ENCODE results near the gene RGS6.
A peak's percentile ranks its signal among the peaks of the same experiment; 100 is the strongest.
"Not testable (repeated sequence)": the region's sequence is repeated elsewhere in the genome, so short reads cannot be mapped to it uniquely, and the experiment has no call there.

The RGS6 gene

DNA sequence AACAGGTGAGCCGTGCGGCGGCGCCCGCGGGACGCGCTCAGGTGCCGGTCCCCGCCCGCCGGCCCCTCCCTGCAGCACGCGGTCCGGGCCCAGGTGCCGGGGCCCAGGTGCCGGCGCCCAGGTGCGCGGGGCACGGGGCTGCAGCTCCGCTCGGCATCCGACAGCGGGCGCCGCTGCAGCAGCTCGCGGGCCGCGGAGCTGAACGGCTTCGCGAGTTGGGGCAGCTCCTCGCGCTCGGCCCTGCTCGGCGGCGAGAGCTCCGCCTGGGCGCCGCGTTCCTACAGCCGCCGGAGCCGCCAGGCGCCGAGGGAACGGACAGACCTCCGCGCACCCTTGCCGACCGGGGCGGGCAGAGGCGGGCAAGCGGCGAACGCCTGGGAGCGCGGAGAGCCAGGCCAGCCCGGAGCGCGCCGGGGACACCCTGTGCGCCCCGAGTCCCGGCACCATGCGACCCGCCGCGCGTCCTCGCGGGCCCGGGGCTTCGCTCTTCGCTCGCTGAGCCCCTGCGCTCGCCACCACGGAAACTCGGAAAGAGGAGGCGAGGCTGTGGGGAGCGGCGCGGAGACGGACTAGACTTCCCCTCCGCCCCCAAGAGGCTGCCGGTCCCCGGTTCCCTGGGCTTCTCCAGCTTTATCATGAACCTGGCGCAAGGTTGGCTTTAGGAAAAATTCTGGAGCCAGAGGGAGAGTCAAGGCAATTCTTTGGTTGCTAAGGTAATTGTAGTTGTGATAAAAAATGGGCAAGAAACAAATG is at the start of gene RGS6:
TSS of gene RGS6 (plus strand) at position 201 of the 753 bp plus-strand sequence.
- no peak for TF ChIP-seq YY1 (IDR thresholded peaks at IDR 0.05; ENCODE audit: insufficient read depth, insufficient read length)
- TF ChIP-seq SUZ12 (IDR thresholded peaks at IDR 0.05; ENCODE audit: extremely low read depth, insufficient read depth, insufficient read length) = peak; percentile 51
- peaks cover 1% of the 10 kb centered on the region for H3K4me1 ChIP-seq (ENCODE audit: insufficient read depth, insufficient read length)
- no peaks in the 10 kb centered on the region for H3K36me3 ChIP-seq (ENCODE audit: insufficient read depth, insufficient read length, low read length)
- H3K4me3 ChIP-seq (ENCODE audit: insufficient read length, low read depth) = peak within 1 kb of the TSS; percentile 51
- H3K9ac ChIP-seq (ENCODE audit: insufficient read length, low read depth) = peak within 1 kb of the TSS; percentile 77
- peak; percentile 63 for DNase-seq (ENCODE audit: low read depth, low spot score)
- peaks cover 41% of the 10 kb centered on the region for H3K27me3 ChIP-seq (ENCODE audit: insufficient read depth, insufficient read length)
- H3K9me3 ChIP-seq (ENCODE audit: insufficient read depth, low read length) = peaks cover 5% of the 10 kb centered on the region; the same call in 1 of the 2 replicates

DNA sequence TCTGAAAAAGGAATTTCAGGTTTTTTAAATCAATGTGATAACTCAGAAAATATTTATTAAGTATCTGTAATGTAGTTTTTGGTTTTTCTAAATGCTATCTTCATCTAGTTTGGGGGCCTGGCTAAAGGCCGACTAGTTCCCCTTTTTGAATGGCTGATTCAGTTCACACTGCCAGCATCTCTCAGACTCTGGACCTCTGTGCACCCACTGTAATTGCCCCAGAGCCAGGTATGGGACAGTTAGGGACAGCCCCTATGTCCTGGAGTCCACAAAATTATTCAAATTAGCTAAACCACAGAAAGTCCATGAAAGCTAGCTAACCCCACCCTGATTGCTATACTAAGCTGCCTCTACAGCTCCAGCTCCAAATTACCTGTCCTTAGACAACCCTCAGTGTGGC is 49.1 kb upstream of the RGS6 start:
- H3K36me3 ChIP-seq (ENCODE audit: insufficient read depth, insufficient read length, low read length) = no peaks in the 10 kb centered on the region
- DNase-seq (ENCODE audit: low read depth, low spot score) = no peak
- no peak overlapping the region for H3K9ac ChIP-seq (ENCODE audit: insufficient read length, low read depth)
- no peak overlapping the region for H3K4me3 ChIP-seq (ENCODE audit: insufficient read length, low read depth)
- H3K4me1 ChIP-seq (ENCODE audit: insufficient read depth, insufficient read length) = no peaks in the 10 kb centered on the region
- no peaks in the 10 kb centered on the region for H3K27me3 ChIP-seq (ENCODE audit: insufficient read depth, insufficient read length)
- TF ChIP-seq ZNF274 (IDR thresholded peaks at IDR 0.05; ENCODE audit: low read depth, low read length) (no peak), YY1 (IDR thresholded peaks at IDR 0.05; ENCODE audit: insufficient read depth, insufficient read length) (no peak), SUZ12 (IDR thresholded peaks at IDR 0.05; ENCODE audit: extremely low read depth, insufficient read depth, insufficient read length) (no peak)
- peaks cover 18% of the 10 kb centered on the region; the same call in 1 of the 2 replicates for H3K9me3 ChIP-seq (ENCODE audit: insufficient read depth, low read length)

DNA sequence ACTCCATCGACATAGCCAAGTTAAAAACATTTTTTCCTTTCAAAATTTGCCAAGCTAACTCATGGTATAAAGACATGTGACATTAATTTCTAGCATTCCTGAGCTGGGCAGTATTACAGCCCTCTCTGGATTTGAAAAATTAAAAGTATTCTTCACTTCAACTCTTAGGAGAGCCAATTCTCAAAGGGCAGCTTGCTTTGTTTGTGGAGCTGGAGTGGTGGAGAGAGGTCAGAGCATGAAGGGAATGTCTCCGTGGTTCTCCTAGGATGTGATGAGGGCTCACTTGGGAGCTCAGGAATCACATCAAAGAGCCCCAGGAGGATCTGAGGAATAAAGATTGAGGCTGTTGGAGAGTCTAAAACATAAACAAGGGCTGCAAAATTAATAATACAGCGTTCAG is 46.9 kb upstream of the RGS6 start:
- no peak overlapping the region for H3K4me3 ChIP-seq (ENCODE audit: insufficient read length, low read depth)
- no peaks in the 10 kb centered on the region for H3K36me3 ChIP-seq (ENCODE audit: insufficient read depth, insufficient read length, low read length)
- TF ChIP-seq YY1 (IDR thresholded peaks at IDR 0.05; ENCODE audit: insufficient read depth, insufficient read length) = no peak
- TF ChIP-seq SUZ12 (IDR thresholded peaks at IDR 0.05; ENCODE audit: extremely low read depth, insufficient read depth, insufficient read length) = no peak
- TF ChIP-seq ZNF274 (IDR thresholded peaks at IDR 0.05; ENCODE audit: low read depth, low read length) = no peak
- DNase-seq (ENCODE audit: low read depth, low spot score) = no peak
- no peaks in the 10 kb centered on the region for H3K27me3 ChIP-seq (ENCODE audit: insufficient read depth, insufficient read length)
- no peaks in the 10 kb centered on the region for H3K4me1 ChIP-seq (ENCODE audit: insufficient read depth, insufficient read length)
- H3K9me3 ChIP-seq (ENCODE audit: insufficient read depth, low read length) = peaks cover 6% of the 10 kb centered on the region; the same call in 1 of the 2 replicates
- no peak overlapping the region for H3K9ac ChIP-seq (ENCODE audit: insufficient read length, low read depth)

DNA sequence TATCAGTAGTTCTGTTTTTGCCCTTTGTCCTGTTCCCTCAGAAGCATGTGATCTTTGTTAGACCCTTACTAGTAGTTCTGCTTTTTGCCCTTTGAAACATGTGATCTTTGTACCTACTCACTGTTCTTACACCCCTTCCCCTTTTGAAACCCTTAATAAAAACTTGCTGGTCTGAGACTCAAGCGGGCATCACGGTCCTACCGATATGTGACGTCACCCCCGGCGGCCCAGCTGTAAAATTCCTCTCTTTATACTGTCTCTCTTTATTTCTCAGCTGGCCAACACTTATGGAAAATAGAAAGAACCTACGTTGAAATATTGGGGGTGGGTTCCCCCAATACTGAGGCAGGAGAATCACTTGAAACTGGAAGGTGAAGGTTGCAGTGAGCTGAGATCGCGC is 44.4 kb upstream of the RGS6 start:
- not testable (repeated sequence) for H3K27me3 ChIP-seq (ENCODE audit: insufficient read depth, insufficient read length); DNase-seq (ENCODE audit: low read depth, low spot score); H3K36me3 ChIP-seq (ENCODE audit: insufficient read depth, insufficient read length, low read length); H3K9me3 ChIP-seq (ENCODE audit: insufficient read depth, low read length); H3K9ac ChIP-seq (ENCODE audit: insufficient read length, low read depth); H3K4me1 ChIP-seq (ENCODE audit: insufficient read depth, insufficient read length); H3K4me3 ChIP-seq (ENCODE audit: insufficient read length, low read depth)

DNA sequence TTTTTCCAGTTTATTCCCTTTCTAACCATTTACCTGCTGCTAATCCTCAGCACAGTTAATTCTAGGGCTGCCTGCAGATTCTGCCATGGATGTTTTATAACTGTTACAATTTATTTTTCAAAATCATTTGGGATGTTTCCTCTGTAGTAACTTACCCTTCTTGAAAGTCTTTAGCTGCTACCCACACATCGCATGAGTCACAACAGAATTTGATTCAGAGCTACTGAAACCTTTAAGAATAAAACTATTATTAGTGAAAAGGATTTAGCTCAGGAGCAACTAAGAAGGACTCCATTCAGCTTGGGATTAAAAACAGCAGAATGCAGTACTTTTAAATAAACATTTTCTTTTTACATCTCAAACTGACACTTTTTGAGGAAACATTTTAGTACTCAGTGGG is 41.7 kb upstream of the RGS6 start:
- Histone ChIP-seq H3K9me3 (ENCODE audit: insufficient read depth, low read length) (peaks cover 6% of the 10 kb centered on the region; the same call in 1 of the 2 replicates), H3K27me3 (ENCODE audit: insufficient read depth, insufficient read length) (no peaks in the 10 kb centered on the region), H3K9ac (ENCODE audit: insufficient read length, low read depth) (no peak overlapping the region), H3K4me1 (ENCODE audit: insufficient read depth, insufficient read length) (no peaks in the 10 kb centered on the region), H3K36me3 (ENCODE audit: insufficient read depth, insufficient read length, low read length) (no peaks in the 10 kb centered on the region), H3K4me3 (ENCODE audit: insufficient read length, low read depth) (no peak overlapping the region)
- TF ChIP-seq SUZ12 (IDR thresholded peaks at IDR 0.05; ENCODE audit: extremely low read depth, insufficient read depth, insufficient read length) (no peak), ZNF274 (IDR thresholded peaks at IDR 0.05; ENCODE audit: low read depth, low read length) (no peak), YY1 (IDR thresholded peaks at IDR 0.05; ENCODE audit: insufficient read depth, insufficient read length) (no peak)
- DNase-seq (ENCODE audit: low read depth, low spot score) = no peak

DNA sequence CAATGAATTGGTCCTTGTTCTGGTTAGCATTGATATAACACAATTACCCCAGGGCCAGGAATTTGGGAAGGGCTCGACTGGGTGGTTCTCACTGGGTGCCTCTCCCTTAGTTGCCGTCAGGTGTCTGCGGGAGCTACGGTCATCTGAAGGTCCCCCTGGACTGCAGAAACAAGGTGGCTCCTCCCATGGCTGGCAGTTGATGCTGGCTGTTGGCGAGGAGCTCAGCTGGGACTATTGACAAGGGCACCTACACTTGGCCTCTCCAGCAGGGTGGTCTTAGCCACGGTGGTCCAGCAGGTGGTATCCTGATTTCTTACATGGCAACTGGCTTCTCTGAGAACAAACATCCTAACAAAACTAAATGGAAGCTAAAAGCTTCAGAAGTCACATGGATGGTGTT is 41.0 kb upstream of the RGS6 start:
- Histone ChIP-seq H3K4me3 (ENCODE audit: insufficient read length, low read depth) (no peak overlapping the region), H3K36me3 (ENCODE audit: insufficient read depth, insufficient read length, low read length) (no peaks in the 10 kb centered on the region), H3K27me3 (ENCODE audit: insufficient read depth, insufficient read length) (no peaks in the 10 kb centered on the region), H3K9ac (ENCODE audit: insufficient read length, low read depth) (no peak overlapping the region), H3K9me3 (ENCODE audit: insufficient read depth, low read length) (peaks cover 6% of the 10 kb centered on the region; the same call in 1 of the 2 replicates), H3K4me1 (ENCODE audit: insufficient read depth, insufficient read length) (no peaks in the 10 kb centered on the region)
- no peak for DNase-seq (ENCODE audit: low read depth, low spot score)
- TF ChIP-seq SUZ12 (IDR thresholded peaks at IDR 0.05; ENCODE audit: extremely low read depth, insufficient read depth, insufficient read length) (no peak), YY1 (IDR thresholded peaks at IDR 0.05; ENCODE audit: insufficient read depth, insufficient read length) (no peak), ZNF274 (IDR thresholded peaks at IDR 0.05; ENCODE audit: low read depth, low read length) (no peak)

DNA sequence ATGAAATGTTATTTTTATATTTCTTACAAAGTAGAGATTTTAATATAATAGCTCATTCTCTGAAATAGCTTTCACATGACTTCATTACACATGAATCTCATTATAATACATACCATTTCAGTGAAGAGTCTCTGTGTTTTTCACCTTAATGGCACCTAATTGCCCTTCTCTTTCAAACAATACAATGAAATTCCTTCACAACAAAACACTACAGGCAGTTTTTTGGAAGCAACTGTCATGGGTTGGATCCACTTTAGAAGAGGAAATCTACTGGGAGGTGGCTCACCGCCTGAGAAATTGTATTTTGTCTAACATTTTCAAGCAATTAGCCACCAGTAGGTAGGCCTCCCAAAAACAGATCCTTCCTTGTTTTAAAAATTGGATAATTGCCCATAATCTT is 40.3 kb upstream of the RGS6 start:
- H3K27me3 ChIP-seq (ENCODE audit: insufficient read depth, insufficient read length) = no peaks in the 10 kb centered on the region
- DNase-seq (ENCODE audit: low read depth, low spot score) = peak; percentile 57
- TF ChIP-seq ZNF274 (IDR thresholded peaks at IDR 0.05; ENCODE audit: low read depth, low read length) (no peak), YY1 (IDR thresholded peaks at IDR 0.05; ENCODE audit: insufficient read depth, insufficient read length) (no peak), SUZ12 (IDR thresholded peaks at IDR 0.05; ENCODE audit: extremely low read depth, insufficient read depth, insufficient read length) (no peak)
- no peaks in the 10 kb centered on the region for H3K36me3 ChIP-seq (ENCODE audit: insufficient read depth, insufficient read length, low read length)
- H3K4me3 ChIP-seq (ENCODE audit: insufficient read length, low read depth) = no peak overlapping the region
- no peak overlapping the region for H3K9ac ChIP-seq (ENCODE audit: insufficient read length, low read depth)
- H3K9me3 ChIP-seq (ENCODE audit: insufficient read depth, low read length) = no peaks in the 10 kb centered on the region; the same call in 1 of the 2 replicates
- H3K4me1 ChIP-seq (ENCODE audit: insufficient read depth, insufficient read length) = no peaks in the 10 kb centered on the region
